Stimulated activated CD8-positive, alpha-beta memory T cell treated with anti-CD3 and anti-CD28 coated beads, Interleukin-2, amount 100 ng/mL, for 1 hour (primary cell): ENCODE results near the gene OLA1.

Experiments
- DNase-seq, 2 donors: peaks; one replicate each; pipeline ENCODE4 v3.0.0-alpha.2; 2020; ENCODE audit warnings: low read depth in 2 of 2

The OLA1 gene

DNA sequence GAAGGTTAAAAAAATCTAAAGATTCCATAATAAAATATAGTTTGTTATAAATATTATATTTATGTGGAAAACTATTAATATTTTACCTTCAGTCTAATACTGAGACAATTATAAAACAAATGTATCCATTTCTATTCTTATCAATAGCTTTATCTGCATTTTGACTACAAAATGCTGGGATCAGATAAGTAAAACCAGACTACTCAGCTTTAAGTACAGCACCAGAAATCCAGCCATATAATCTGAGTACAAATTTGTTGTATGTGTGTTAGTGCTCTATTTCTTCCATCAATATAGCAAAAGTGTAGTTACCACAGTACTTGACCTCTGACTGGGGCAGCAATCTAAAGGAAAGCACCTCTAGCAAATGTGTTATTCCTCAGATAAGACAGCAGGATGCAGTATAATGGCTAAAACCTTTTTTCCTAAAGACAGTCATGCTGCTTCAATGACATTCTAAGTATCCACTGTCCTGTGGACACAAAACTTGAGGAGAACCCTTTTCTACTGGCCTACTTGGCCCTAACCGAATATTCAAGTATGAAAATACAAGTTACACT lies 68.1 kb downstream of the OLA1 start:
- no peak for DNase-seq

DNA sequence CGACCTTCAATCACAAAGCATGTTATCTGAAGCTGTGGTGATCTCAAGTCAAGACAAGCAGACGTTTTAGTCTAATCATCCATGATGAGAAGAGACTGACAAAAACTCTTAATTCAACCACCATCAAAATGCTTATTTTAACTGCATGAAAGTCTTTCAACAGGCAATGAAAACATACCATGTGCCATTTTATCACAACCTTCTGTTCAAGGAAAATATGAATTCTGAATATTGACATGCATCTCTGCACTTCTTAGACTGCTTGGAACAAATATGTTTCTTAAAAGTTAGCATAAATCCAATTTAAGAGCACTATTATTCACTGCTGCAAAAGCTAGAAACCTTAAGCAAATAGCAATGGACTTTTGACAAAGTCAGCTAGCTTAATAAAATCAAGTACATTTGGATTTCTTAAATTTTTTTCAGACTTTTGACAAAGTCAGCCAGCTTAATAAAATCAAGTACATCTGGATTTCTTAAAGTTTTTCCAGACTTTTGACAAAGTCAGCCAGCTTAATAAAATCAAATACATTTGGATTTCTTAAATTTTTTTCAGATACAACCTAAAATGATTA lies 70.9 kb downstream of the OLA1 start:
- no peak for DNase-seq

DNA sequence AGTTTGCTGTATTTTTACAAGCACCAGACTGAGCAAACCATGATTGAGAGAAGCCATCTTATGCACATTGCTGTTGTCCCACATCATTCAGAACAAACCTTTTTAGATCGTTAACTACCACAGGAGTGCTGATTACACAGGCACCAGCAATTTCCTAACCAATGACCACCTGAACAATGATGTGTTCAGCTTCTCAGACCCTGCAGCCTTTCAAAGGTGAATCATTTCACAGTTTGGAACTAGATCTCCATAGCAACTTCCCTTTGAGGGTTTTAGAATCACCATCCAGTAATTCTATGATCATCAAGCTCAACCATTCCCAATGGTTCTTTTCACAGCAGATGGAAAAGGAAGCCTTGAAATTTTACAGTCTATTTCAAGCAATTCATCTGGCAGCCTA lies 71.4 kb downstream of the OLA1 start:
- no peak for DNase-seq

DNA sequence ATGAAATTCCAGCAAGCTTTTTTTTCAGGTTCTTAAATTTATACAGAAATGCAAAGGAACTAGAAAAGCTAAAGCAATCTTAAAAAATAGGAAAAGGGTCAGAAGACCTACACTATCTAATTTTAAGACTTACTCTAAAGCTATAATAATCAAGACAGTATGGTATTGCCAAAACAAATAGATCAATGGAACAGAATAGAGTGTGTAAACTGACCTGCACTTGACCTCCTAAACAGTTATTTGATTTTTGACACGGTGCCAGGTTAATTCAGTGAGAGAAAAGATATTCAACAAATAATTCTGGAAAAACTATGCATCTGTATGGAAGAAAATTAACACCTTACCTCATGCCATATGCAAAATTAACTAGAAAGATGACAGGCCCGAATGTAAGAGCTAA lies 73.6 kb downstream of the OLA1 start:
- no peak for DNase-seq

DNA sequence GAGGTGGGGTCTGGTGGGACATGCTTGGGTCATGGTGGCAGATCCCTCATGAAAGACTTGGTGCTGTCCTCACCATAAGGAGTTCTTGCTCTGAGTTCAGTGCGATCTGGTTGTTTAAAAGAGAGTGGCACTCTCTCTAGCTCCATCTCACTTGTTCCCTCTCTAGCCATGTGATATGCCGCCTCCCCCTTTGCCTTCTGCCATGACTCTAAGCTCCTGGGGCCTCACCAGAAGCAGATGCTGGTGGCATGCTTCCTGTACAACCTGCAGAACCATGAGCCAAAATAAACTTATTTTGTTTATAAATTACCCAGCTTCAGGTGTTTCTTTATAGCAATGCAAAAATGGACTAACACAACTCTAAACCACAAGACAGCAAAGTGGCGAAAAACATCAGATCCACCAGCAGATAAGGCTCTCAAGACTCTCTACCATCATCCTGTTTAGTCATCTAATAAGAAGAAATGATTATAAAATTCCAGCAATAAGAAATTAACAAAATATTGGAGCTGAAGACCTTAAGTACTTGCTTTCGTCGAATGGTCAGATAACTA lies 75.5 kb downstream of the OLA1 start:
- DNase-seq, result no peak

DNA sequence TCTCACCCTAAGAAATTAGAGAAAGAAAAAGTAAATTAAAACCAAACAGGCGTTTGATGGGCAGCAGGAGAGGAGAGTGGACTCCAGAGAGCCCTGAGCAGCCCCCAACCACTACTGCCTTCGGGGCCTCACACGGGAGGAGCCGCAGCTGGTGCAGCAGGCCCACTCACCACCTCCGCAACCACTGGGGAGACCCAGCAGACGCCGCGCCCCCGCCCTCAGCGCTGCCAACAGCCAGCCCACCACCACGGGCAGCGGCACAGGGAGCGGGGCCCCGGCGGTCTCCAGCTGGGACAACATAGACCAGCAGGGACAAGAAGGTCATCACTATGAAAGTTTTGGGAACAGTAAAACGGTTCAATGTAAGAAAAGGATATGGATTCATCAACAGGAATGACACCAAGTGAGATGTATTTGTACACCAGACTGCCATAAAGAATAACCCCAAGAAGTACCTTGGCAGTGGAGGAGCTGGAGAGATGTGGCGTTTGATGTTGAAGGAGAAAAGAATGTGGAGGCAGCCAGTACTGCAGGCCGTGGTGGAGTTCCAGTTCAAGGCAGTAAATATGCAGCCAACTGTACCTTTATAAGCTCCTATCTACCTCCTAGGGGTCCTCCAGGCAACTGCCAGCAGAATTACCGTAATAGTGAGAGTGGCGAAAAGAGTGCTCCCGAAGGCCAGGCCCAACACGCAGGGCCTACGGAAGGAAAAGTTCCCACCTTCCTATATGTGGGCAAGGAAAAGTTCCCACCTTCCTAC lies 76.5 kb downstream of the OLA1 start:
- DNase-seq, result no peak

DNA sequence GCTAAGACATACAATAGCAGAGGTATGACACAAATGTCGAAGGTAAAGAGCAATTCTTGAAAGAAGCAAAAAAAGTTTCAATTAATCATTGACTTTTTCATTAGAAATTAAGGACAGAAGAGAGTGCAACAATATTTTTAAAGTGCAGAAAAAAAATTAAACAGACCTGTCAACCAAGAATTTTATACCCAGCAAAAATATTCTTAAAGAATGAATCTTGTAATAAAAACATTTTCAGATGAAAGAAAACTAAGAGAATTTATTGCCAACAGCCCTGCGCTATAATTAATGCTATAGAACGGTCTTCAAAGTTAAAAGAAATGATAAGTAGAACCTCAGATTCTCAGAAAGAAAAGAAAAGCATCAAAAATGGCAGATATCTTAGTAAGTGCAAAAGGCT lies 79.0 kb downstream of the OLA1 start:
- no peak for DNase-seq

DNA sequence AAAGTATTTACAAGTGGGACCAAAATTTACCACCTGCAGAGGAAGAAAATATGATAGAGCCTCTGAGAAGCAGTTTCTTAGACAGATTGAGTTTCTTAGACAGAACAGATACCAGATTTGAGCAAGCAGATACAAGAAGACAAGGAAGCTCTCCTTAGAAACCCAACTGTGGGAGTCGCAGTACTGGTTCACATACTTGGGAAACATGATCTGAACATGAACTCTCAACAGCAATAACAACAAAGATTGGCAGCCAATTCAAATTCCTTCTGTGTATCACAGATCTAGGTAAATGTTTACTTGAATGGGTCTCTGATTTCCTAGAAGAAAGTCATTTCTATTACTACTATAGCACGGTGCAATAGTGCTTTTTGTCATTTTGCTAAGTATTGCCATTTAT lies 82.1 kb downstream of the OLA1 start:
- DNase-seq, result no peak

DNA sequence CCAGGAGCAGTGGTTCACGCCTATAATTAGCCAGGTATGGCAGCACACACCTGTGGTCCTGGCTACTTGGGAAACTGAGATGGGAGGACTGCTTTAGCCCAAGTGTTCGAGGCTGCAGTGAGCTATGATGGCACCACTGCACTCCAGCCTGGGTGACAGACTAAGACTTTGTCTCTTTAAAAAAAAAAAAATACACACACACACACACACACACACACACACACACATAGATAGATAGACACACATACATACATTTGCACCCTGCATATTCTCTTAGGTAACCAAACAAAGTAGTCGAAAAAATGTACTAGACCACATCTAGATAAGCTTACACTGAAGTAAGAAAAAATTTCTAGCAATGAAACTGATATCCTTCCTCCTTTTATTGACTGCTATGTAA lies 86.8 kb downstream of the OLA1 start:
- DNase-seq, result no peak

DNA sequence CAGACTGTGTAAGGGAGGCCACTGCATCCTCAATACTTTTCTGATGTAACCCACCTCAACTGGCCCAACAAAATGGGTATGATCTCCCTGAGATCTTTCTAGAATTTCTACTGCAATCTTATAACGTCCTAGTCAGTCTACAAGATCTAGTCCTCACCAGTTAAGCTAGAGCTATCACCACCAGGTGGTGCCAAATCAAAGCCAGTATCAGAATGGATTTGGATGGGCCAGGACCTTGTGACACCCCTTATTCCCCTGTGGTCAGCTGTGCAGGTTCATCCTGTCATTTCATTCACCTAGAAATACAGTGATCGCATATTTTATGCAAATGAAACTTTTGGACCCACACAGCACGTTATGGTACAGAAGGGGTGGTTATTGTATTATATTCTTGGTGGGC lies 90.3 kb downstream of the OLA1 start:
- DNase-seq, result no peak

DNA sequence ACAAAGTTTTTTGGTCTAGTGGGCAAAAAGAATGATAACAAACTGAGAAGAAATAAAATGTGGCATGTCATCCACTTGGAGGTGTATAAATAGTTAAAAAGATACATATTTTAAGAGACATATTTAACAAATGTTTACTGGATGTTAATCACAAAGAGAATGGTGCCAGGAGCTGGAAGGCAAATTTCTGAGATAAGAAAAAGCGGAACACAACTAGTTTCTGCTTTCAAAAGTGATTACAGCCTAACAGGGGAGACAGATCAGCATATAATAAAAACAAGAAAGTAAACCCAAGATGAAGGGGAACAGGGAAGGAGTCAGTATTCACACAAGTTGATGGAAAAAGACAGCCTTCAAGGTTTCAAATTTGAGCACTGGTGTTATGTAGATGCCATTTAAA lies 91.3 kb downstream of the OLA1 start:
- DNase-seq, result no peak

DNA sequence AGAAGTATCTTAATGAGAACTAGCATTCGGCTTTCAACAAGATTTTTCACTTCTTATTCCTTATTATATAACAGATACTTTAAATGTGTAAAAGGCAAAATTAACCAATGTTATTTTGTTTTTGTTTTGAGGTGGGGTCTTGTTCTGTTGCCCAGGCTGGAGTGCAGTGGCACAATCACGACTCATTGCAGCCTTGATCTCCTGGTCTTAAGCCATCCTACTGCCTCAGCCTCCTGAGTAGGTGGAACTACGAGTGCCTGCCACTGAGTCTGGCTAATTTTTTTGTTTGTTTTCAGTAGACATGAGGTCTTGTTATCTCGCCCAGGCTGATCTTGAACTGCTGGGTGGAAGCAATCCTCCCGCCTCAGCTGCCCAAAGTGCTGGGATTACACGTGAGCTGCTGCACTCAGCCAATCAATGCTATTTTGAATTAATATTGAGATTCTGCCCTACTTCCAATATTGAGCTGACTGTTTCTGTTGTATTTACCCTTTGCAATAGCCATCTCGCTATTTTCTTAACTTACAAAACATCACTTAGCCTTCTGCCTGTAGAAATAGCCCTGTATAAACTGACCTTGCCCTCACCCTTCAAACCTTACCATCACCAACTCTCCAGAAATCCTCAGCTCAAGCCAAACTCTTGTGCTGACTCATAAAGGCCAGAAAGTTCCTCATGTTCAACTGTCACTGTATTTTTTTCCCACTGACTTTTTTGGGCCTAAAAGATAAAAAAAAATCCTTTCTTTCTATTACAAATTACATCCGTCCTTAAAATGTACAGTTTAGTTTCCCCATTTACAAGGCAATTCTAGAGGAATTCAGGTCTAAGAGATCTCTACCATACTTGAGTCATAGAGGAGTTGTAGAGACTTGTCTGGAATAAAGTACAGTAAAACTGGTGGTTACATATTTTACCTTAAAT lies 94.3 kb downstream of the OLA1 start:
- no peak for DNase-seq

DNA sequence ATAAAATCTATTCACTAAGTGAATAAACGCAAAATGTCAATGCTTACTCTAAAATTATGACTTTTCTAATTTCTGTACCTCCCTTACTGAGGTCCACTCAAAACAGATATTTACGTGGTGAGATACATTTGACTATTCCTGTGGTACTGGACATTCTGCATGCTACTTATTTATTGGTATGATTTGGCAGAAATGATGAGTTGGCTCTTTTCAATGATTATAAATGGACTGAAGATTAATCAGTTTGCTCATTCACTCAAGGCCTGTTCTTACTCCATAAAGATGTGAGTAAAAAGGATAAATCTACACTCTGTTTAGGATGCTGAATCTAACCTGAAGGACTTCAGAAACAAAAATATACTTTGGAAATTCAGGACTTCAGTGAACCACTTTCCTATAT lies 98.8 kb downstream of the OLA1 start:
- no peak for DNase-seq

DNA sequence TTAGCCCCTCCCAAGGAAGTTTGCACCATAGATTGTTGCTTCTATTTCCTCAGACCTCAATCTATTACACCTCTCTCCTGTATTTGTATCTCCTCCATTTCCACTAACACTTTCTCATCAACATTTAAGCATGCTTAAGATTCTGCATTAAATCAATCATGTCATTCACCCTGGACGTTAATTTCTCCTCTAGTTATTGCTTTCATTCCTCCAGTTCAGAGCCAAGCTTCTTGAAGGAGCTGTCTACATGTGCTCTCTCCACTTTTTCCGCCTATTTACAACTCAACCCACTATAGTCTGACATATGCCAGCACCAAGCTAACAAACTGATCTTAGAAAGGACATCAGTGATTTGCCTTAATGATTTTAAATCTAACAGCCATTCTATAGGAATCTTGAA lies 99.5 kb downstream of the OLA1 start:
- no peak for DNase-seq

DNA sequence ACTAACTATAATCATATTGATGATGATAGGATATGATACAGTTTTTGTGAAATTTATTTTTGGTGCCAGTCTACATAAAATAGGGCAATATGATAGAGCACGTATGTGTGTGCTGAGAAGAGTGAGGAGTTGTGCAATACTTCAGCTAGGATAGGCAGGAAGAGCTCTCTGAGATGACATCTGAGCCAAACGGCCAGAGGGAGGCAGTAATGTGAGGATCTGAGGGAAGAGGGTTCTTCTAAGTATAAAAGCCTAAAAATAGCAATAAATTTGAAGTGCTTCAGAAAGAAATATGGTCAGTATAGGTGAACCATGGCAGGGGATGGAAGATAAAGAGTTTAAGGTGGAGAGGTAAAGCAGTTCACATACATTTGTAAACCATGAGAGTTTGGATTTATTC lies 102.5 kb downstream of the OLA1 start:
- DNase-seq, result no peak

DNA sequence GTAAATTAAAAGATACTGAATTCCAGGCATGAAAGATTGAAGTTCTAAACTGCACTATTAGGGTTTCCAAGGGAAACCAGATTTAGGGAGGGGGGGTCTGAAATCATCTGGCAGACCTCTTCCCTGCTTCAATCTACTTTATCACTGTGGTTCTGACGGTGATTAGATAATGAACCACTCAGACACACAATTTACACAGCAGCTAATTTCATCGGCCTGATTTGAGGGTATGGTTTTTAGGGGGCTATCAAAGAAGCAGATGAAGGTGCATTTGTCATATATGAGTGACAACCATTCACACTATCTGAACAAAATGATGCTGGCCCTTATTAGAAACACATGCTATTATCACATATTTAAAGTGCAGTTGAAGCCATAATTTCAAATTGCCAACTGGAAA lies 106.0 kb downstream of the OLA1 start:
- no peak for DNase-seq

DNA sequence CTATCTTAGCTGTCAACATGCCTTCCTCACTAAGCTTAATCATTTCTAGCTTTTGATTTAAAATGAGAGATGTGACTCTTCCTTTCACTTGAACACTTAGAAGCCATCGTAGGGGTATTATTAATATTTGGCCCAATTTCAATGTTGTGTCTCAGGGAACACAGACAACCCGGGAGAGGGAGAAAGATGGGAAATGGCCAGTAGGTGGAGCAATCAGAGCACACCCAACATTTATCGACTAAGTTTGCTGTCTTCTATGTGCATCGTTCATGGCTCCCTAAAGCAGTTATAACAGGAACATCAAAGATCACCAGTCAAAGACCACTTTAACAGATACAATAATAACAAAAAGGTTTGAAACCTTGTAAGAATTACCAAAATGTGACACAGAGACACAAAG lies 110.2 kb downstream of the OLA1 start:
- DNase-seq, result no peak

DNA sequence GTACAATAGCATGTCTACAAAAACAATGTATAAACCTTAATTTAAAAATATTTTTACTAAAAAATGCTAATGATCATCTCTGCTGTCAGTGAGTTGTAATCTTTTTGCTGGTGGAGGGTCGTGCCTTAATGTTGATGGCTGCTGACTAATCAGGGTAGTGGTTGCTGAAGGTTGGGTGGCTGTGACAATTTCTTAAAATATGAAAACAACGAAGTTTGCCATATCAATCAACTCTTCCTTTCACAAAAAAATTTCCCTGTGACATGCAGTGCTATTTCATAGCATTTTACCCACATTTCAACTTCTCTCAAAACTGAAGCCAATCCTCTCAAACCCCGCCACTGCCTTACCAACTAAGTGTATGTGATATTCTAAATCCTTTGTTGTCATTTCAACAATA lies 112.4 kb downstream of the OLA1 start:
- DNase-seq, result no peak

DNA sequence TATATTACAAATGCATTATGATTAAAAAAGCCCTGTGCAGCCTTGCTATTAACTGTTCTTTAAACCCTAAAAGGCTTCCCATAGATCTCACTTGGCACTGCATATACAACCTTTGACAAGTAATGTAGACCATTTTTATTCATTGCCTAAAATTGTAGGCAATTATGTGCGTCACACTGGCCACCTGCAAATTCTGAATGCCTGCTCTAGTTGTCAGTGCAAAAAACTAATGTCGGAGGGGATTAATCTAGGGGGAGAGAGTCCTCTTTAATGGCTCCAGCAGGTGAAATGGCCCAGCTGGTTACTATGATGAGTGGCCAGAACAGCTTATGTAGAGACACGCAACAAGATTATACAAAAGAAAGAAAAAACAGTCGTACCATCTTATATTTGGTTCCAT lies 123.2 kb downstream of the OLA1 start:
- no peak for DNase-seq

DNA sequence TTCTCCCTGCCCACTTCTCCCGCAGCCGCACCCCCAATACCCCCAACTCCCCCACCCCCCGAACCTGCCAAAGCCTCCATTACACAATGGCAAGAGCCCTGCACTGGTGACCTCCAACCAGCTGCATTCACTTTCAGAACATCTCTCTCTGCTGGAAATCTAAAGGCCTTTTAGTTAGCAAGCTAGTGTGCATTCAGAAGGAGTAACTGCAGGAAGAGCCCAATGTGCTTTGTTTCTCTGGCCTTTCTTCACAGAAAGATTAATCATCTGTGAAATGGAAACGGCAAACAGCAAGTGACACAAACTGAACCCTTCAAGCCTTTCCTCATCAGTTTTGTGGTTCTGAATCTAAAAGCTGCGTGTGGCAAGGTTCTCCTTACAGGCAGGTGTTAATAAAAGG lies 124.2 kb downstream of the OLA1 start:
- DNase-seq, result no peak

DNA sequence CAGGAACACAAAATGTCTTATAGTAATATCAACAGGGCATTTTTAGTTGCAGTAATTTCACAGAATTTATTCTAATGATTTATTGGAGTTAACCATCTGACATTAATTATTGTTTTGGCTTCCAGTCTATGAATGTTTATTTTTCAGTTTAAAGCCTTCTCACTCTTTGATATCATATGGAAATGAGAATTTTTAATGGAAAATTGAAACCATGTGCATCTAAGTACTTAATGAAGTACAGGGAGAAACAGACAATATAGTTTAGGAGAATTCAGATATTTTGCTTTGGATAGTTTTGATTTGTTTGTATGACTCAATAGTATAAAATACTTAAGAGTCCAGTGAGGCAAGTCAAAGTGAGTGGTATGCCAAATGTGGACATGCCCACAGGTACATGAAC lies 126.1 kb downstream of the OLA1 start:
- no peak for DNase-seq

DNA sequence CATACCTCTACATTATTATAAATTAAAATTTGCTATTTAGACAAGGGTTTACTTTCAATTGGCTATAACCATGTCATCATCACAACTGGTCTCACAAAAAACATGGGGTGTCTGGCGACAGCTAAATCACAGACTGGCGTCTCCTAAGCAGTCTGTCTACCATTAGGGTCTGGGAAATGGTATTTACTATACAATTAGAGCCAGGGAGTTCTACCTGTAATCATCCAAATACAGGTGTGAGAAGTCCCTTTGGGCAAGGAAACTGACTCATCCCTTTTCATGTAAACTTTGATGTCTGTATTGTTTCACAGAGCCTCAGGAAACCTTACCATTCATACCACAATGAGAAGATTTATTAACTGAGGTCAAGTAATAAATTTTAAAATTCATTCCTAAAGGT lies 126.7 kb downstream of the OLA1 start:
- DNase-seq, result no peak
